GM12878 (cell line): ENCODE measurements around the gene NAV2.
"Not testable (repeated sequence)": the region's sequence is repeated elsewhere in the genome, so short reads cannot be mapped to it uniquely, and the experiment has no call there.

ENCODE experiments used
- BACH1 ChIP-seq: fragments of 450-650 bp; IDR thresholded peaks from 2 replicates; pipeline ENCODE4 v1.6.1; 2017; ENCODE audit warnings: mild to moderate bottlenecking, borderline replicate concordance
- NBN ChIP-seq: fragments of 450-650 bp; IDR thresholded peaks from 2 replicates; pipeline ENCODE4 v1.6.1; 2016
- POLR2A ChIP-seq: IDR thresholded peaks from 2 replicates; pipeline ENCODE4 v1.6.1; 2011; ENCODE audit warnings: low read depth, mild to moderate bottlenecking, low read length
- RELA ChIP-seq: fragments of 450-650 bp; IDR thresholded peaks from 2 replicates; pipeline ENCODE4 v1.8.0; 2014; ENCODE audit warnings: borderline replicate concordance; ENCODE audit not compliant: partially characterized antibody
- RFX5 ChIP-seq: IDR thresholded peaks from 2 replicates; pipeline ENCODE4 v1.6.1; 2011; ENCODE audit warnings: low read depth, low read length, improper control_type of control experiment
- TF ChIP-seq, protein P1 (sequence below): fragments of 450-650 bp; conservative IDR thresholded peaks from 2 replicates; pipeline ENCODE4 v1.6.1; 2017; ENCODE audit warnings: mild to moderate bottlenecking, moderate library complexity

DNA sequence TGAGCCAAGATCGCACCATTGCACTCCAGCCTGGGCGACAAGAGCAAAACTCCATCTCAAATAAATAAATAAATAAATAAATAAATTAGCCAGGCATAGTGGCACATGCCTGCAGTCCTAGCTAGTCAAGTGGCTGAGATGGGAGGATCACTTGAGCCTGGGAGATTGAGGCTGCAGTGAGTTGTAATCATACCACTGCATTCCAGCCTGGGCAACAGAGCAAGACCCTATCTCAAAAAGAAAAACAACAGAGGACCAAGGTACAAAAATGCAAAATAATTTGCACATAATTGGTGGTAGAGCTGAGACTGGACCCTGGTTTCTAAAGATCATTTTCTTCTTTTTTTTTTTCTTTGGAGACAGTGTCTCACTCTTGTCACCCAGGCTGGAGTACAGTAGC, 294.0 kb downstream of the NAV2 start:
- TF ChIP-seq RFX5, NBN, POLR2A, RELA, BACH1: not testable (repeated sequence)
- TF ChIP-seq, protein P1, sequence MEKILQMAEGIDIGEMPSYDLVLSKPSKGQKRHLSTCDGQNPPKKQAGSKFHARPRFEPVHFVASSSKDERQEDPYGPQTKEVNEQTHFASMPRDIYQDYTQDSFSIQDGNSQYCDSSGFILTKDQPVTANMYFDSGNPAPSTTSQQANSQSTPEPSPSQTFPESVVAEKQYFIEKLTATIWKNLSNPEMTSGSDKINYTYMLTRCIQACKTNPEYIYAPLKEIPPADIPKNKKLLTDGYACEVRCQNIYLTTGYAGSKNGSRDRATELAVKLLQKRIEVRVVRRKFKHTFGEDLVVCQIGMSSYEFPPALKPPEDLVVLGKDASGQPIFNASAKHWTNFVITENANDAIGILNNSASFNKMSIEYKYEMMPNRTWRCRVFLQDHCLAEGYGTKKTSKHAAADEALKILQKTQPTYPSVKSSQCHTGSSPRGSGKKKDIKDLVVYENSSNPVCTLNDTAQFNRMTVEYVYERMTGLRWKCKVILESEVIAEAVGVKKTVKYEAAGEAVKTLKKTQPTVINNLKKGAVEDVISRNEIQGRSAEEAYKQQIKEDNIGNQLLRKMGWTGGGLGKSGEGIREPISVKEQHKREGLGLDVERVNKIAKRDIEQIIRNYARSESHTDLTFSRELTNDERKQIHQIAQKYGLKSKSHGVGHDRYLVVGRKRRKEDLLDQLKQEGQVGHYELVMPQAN = not testable (repeated sequence)
